Tibial nerve (tissue), 4 donors: ENCODE data around the gene STK4. TPM values are rescaled to one million over a fixed set of nuclear protein-coding genes. Genes with fewer than 3 reads are reported as not detected.

Experiments
- DNase-seq, 2 donors: peaks; one replicate each; pipeline ENCODE4 v3.0.0-alpha.2; 2019; ENCODE audit warnings: low spot score in 2 of 2
- H3K27ac ChIP-seq, 4 donors: fragments of 200-600 bp; sonication (generic) in 3 of 4; one replicate each; pipeline ENCODE4 v1.5.1; 2017 to 2019; ENCODE audit warnings: mild to moderate bottlenecking in 1 of 4
- H3K27me3 ChIP-seq, 2 donors: fragments of 200-600 bp; sonication (generic) in 1 of 2; one replicate each; pipeline versions ENCODE4 v1.5.1 to v1.6.0; 2017 to 2019
- H3K36me3 ChIP-seq, 3 donors: fragments of 200-600 bp; sonication (generic); one replicate each; pipeline ENCODE4 v1.5.1; 2018 to 2019
- H3K4me1 ChIP-seq, 4 donors: fragments of 200-600 bp; sonication (generic) in 3 of 4; one replicate each; pipeline ENCODE4 v1.5.1; 2017 to 2019
- H3K4me3 ChIP-seq, 4 donors: fragments of 200-600 bp; sonication (generic) in 3 of 4; one replicate each; pipeline ENCODE4 v1.5.1; 2017 to 2019; ENCODE audit warnings: mild to moderate bottlenecking in 1 of 4, moderate library complexity in 1 of 4
- H3K9me3 ChIP-seq, 4 donors: fragments of 200-600 bp; sonication (generic) in 3 of 4; one replicate each; pipeline ENCODE4 v1.5.1; 2017 to 2019
- CTCF ChIP-seq, 5 experiments: fragments of 200-600 bp in 3 of 5; fragments of 450-650 bp in 2 of 5; sonication (generic) in 3 of 5; IDR thresholded peaks; one replicate each; pipeline ENCODE4 v1.5.1; 2016 to 2019; ENCODE audit warnings: antibody characterized with exemption in 5 of 5, mild to moderate bottlenecking in 3 of 5, moderate library complexity in 2 of 5
- EP300 ChIP-seq, 2 donors: sonication (generic); formaldehyde crosslinking; IDR thresholded peaks; one replicate each; pipeline ENCODE4 v1.6.1; 2017; ENCODE audit warnings: antibody characterized with exemption in 2 of 2, mild to moderate bottlenecking in 1 of 2
- POLR2A ChIP-seq, 2 donors: fragments of 450-650 bp; IDR thresholded peaks; one replicate each; pipeline ENCODE4 v1.6.1; 2017; ENCODE audit warnings: antibody characterized with exemption in 2 of 2, mild to moderate bottlenecking in 2 of 2, moderate library complexity in 2 of 2
- WGBS, 2 donors: methylation state at CpG; one replicate each; pipeline ENCODE4 v1.1.5; 2018; 5-methylcytosine and 5-hydroxymethylcytosine counted together
- total RNA-seq, 4 donors: library from RNA; depleted of rRNA; stranded (reverse); fragments of >200 nt; gene quantifications; one replicate each; pipeline ENCODE4 v1.1.0, GENCODE V29; 2016

STK4 gene
- total RNA-seq, 4 donors from 2014 or later, result 24.3 to 28.5 (median 27.1) TPM

GRCh38 chr20:45098103-45098773, 131.9 kb downstream of the STK4 start:
- H3K27ac ChIP-seq, result no peak overlapping the region
- no peaks in the 10 kb centered on the region for H3K36me3 ChIP-seq
- H3K4me3 ChIP-seq, result peak overlapping the region in 2 of 4 donors; percentile 26 to 34
- H3K9me3 ChIP-seq, result no peaks in the 10 kb centered on the region
- TF ChIP-seq CTCF (IDR thresholded peaks at IDR 0.05), result peak in 1 of 5 experiments; percentile 2
- no peak for TF ChIP-seq EP300 (IDR thresholded peaks at IDR 0.05)
- no peak for TF ChIP-seq POLR2A (IDR thresholded peaks at IDR 0.05)
- WGBS, 2 donors, result 13 to 14% methylated on average over 21 to 38 of the region's 91 CpGs
- no peak for DNase-seq
- peaks cover 0 to 47% of the 10 kb centered on the region in 2 donors for H3K27me3 ChIP-seq
- peaks cover 0 to 31% (median 0%) of the 10 kb centered on the region in 4 donors for H3K4me1 ChIP-seq

- 18 to 33% methylated on average over 6 to 38 of the region's 38 CpGs for WGBS, 2 donors
- peaks cover 0 to 47% of the 10 kb centered on the region in 2 donors for H3K27me3 ChIP-seq
- no peaks in the 10 kb centered on the region for H3K36me3 ChIP-seq
- H3K9me3 ChIP-seq, result no peaks in the 10 kb centered on the region
- H3K27ac ChIP-seq, result no peak within 1 kb of the TSS
- TF ChIP-seq POLR2A (IDR thresholded peaks at IDR 0.05) (no peak), EP300 (IDR thresholded peaks at IDR 0.05) (no peak), CTCF (IDR thresholded peaks at IDR 0.05) (no peak)
- H3K4me1 ChIP-seq, result peaks cover 0 to 26% (median 0%) of the 10 kb centered on the region in 4 donors
- DNase-seq, result no peak
- H3K4me3 ChIP-seq, result peak within 1 kb of the TSS in 1 of 4 donors; percentile 12
These were observed 134.4 kb downstream of the STK4 start, which contains the start of gene KCNS1 for GRCh38 chr20:45100563-45101245. TSS of gene KCNS1 (minus strand) at chr20:45101127. CDS start at chr20:45099236, 1,891 bp downstream.

DNA sequence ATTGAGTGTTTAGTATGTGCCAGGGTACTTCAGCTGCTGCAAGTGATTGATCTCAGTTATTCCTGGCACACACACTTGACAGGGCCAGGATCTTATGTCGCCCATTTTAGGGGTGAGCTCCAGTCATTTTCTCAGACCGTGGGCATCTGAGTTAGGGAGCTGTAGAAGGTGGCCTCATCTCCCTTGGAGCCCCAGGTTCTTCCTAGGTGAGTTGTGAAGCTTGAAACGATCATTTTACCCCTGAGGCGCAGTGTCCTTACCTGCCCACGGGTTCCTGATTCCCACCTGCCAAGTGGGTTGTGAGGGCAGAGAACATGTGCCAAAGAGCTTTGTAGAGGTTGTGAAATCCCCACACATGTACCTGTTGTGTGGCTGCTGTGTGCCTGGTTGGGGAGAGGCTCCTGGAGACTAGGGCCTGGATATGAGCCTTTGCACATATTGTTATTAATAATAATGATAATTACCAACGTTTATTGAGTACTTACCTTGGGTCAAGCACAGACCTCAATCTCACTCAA, 135.1 kb downstream of the STK4 start:
- TF ChIP-seq CTCF (IDR thresholded peaks at IDR 0.05) (no peak), POLR2A (IDR thresholded peaks at IDR 0.05) (no peak), EP300 (IDR thresholded peaks at IDR 0.05) (no peak)
- Histone ChIP-seq H3K27ac (no peak overlapping the region), H3K9me3 (no peaks in the 10 kb centered on the region), H3K4me1 (peaks cover 0 to 19% (median 0%) of the 10 kb centered on the region in 4 donors), H3K4me3 (no peak overlapping the region), H3K36me3 (no peaks in the 10 kb centered on the region), H3K27me3 (peaks cover 0 to 41% of the 10 kb centered on the region in 2 donors)
- WGBS, 2 donors, result 74 to 90% methylated on average over 6 of the region's 6 CpGs
- no peak for DNase-seq

DNA sequence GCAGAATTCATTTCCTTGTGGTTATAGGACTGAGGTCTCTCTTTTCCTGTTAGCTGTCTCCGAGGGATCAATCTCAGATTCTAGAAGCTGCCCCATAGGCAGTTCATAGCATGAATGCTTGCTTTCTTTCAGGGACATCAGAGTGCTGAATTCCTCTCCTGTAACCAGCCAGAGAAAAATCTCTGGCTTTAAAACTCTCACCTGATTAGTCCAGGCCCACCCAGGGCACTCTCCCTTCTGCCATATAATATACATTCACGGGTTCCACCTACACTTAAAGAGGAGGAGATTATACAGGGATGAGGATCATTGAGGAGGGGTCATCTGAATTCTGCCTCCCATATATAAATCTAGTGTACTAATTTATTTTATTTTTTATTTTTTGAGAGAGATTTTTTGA, 136.8 kb downstream of the STK4 start:
- Histone ChIP-seq H3K27ac (no peak overlapping the region), H3K36me3 (no peaks in the 10 kb centered on the region), H3K27me3 (peaks cover 0 to 24% of the 10 kb centered on the region in 2 donors), H3K4me1 (peaks cover 0 to 11% (median 0%) of the 10 kb centered on the region in 4 donors), H3K9me3 (no peaks in the 10 kb centered on the region), H3K4me3 (no peak overlapping the region)
- TF ChIP-seq EP300 (IDR thresholded peaks at IDR 0.05), result no peak
- TF ChIP-seq POLR2A (IDR thresholded peaks at IDR 0.05), result no peak
- no peak for TF ChIP-seq CTCF (IDR thresholded peaks at IDR 0.05)
- DNase-seq, result no peak
- WGBS, 2 donors, result 62 to 69% methylated on average over 2 of the region's 2 CpGs

DNA sequence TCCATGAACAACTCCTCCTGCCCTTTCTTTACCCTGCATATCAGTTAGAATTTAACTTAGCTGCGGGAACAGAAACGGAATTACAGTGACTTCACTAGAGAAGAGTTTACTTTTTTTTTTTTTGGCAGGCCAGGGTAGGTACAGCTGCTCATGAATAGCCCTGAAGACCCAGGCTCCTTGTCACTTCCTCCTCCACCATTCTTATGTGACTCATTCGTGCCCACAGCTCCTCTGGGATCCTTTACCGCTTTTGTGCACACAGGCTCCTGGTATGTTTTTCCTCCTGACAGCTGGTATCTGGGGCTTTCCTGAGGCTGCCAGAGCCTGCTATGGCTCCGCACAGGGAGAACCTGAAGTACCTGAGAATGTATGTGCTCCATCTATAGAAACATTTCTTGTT, 138.5 kb downstream of the STK4 start:
- peaks cover 0 to 5% (median 0%) of the 10 kb centered on the region in 4 donors for H3K4me1 ChIP-seq
- DNase-seq, result no peak
- 73 to 79% methylated on average over 5 of the region's 5 CpGs for WGBS, 2 donors
- H3K27me3 ChIP-seq, result peaks cover 0 to 11% of the 10 kb centered on the region in 2 donors
- TF ChIP-seq POLR2A (IDR thresholded peaks at IDR 0.05) (no peak), CTCF (IDR thresholded peaks at IDR 0.05) (no peak), EP300 (IDR thresholded peaks at IDR 0.05) (no peak)
- H3K4me3 ChIP-seq, result no peak overlapping the region
- H3K27ac ChIP-seq, result no peak overlapping the region
- H3K36me3 ChIP-seq, result no peaks in the 10 kb centered on the region
- H3K9me3 ChIP-seq, result no peaks in the 10 kb centered on the region
